Dermis microvascular lymphatic vessel endothelial cell (primary cell): Measurements from ENCODE around the gene COL5A2. TPM values are rescaled to one million over a fixed set of nuclear protein-coding genes. Genes with fewer than 3 reads are reported as not detected.

ENCODE experiments used
- DNase-seq, 2 donors: peaks; one replicate each; pipeline versions ENCODE4 v3.0.0 to v3.0.0-alpha.2; 2010; ENCODE audit warnings: low read depth in 2 of 2
- total RNA-seq: library from RNA; depleted of rRNA; stranded (reverse); fragments of >200 nt; gene quantifications from 2 replicates; pipeline ENCODE4 v1.2.1, GENCODE V29; 2014

The COL5A2 gene
- total RNA-seq, 1 donor from 2014 or later, result 37.6 TPM

- DNase-seq, result no peak
Measured at GRCh38 chr2:189147989-189148388, 31.6 kb downstream of the COL5A2 start.

- no peak for DNase-seq
Measured at GRCh38 chr2:189147361-189147760, 32.2 kb downstream of the COL5A2 start.

DNA sequence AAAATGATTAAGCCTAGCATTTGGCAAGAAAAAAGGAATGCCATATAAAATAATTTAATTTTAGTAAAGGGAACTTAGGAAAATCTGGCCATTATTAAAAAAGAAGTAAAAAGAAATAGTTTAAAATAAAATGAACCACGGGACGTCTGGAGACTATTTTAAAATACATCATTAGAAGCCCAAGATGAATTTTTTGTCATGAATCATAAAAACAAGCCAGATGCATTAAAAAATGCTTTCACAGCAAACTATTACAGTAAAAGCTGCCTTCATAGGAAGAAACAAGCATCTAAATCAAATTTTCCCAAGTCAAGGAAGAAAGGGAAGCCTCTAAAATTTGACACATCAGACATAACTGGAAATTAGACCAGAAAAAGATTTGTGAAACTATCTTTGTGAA, 33.0 kb downstream of the COL5A2 start:
- DNase-seq, result no peak

- DNase-seq, result no peak
Measured at GRCh38 chr2:189144700-189145211, 34.8 kb downstream of the COL5A2 start.

GRCh38 chr2:189143925-189144324, 35.6 kb downstream of the COL5A2 start:
- no peak for DNase-seq

DNA sequence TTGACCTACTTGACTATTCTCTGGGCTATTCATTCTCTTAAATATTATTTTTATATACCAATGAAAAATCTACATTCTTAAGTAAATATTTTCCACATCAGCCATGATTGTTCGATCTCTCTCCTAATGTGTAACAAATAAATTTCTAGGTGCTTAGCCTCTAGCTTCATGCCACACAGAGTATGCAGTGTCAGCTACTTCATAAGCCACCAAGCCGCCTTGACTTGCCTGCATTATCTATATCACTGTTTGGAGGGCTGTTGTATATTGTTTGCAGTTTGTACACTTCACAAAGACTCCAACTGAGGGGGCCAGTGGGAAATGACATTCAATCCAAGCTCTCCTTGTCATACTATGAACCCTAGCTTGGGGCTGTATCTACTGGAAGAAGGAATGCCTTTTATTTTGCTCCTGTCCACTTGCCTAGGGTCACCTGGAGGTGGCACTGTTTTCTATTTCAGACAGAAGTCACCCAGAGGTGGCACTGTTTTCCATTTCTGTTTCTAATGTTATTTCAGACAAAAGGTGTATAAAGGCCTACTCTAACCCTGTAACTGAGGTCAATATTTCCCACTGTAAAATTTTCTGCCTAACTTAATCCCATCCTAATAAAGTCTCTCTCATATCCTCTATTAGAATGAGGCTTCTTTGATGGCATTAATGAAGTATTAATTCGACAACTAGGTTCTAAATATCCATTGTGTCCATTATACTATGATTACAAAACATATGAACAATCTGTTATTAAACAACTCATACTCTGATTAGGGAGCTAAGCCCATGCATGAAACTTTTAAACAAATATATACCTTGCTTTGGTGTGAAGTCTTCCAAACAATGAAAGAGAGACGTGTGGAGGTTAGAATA, 36.4 kb downstream of the COL5A2 start:
- DNase-seq, result peak; percentile 59 to 66

- no peak for DNase-seq
Measured at GRCh38 chr2:189138800-189139199, 40.8 kb downstream of the COL5A2 start.

DNA sequence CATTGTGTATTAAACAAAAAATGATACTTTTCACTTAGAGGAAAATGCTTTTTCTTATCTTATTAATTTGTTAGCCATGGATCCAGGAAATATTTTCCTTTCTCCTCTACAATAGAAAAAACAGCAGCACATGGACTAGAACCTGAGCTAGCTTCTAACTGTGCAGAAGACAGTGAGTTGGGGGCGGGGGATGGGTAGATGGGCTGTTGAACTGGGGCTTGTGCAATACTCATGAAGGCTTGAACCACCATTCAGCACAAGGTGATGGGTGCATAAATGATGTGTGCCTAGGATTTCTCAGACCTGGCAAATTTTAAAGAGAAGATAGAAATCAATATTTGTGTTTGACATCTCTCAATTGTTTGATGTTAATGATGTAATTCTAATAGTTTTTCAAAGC, 42.0 kb downstream of the COL5A2 start:
- DNase-seq, result no peak

GRCh38 chr2:189134485-189134884, 45.1 kb downstream of the COL5A2 start:
- DNase-seq, result peak; percentile 10 to 20

DNA sequence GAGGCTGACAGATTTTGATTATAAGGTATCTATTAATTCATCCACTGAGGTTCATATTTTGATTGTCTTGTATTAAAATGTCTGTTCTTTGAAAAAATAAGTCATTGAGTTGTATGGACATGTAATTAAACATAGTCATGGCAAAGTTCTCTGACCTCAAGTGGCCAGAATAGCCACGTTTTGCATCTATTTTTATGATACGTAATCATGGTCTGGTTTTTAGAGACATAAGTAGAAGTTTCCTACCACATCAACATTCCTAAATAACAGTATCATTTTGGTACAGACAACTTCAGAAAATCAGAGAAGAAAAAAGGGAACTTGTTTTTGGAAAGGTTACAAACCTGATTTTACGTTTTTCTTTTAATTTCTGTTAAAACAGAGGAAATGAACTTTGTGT, 47.6 kb downstream of the COL5A2 start:
- DNase-seq, result no peak

GRCh38 chr2:189129971-189130370, 49.6 kb downstream of the COL5A2 start:
- no peak for DNase-seq

GRCh38 chr2:189128970-189129369, 50.6 kb downstream of the COL5A2 start:
- no peak for DNase-seq

DNA sequence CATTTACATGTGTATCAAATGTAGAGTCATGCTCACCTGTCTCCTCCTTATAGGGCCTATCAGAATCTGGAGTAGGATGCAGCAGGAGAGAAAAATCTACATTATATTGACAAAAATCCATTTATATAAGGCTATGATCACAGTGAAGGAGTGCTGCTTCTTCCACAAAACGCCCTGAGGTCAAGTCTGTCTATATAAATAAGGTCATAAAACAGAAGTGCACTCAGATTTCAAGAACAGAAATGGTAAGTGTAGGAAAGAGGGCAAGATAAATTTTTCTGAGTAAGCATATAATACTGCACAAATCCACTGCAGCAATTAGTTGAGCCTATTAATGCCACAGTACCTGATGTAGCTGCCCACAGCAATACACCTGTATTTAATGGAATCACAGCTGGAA, 51.8 kb downstream of the COL5A2 start:
- no peak for DNase-seq

GRCh38 chr2:189125195-189125594, 54.4 kb downstream of the COL5A2 start:
- DNase-seq, result no peak

- peak in 1 of 2 donors; percentile 46 for DNase-seq
Measured at GRCh38 chr2:189124175-189124574, 55.4 kb downstream of the COL5A2 start.

DNA sequence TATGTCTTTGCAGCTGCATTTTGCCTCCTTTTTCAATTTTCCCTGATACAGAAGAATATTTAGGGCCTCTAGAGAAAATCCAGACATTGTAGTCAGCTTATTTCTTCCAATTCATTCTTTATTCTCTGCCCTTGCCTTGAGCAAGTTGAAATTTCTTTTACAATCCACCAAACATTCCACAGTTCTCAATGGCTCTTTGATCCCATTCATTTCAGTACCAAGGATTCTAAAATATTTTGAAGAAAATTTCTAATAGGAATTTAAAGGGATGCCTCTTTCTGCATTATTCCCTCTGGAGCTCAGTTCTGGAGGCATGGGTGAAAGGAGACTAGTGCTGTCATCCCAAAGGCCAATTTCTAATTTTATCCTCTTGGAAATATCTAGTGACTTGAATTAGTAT, 61.2 kb downstream of the COL5A2 start:
- DNase-seq, result no peak

GRCh38 chr2:189116979-189117378, 62.6 kb downstream of the COL5A2 start:
- DNase-seq, result no peak

DNA sequence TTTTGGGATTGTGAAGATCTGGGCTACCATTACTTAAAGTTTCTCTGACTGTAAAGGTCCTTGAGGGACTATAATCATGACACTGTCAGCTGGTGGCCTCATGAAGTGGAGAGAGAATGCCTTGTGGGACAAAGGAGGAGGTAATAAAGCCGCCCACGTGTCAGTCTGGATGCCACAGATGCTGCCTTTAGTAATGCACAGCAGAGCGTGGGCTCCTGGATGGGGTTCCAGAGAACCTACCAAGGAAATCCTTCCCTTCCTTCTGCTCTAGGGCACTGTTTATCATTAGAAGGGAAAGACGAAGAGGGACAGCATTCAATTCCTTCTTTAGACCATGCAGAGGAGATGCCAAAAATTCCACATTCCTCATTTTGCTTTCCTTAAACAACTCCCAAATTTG, 63.5 kb downstream of the COL5A2 start:
- no peak for DNase-seq

- DNase-seq, result peak in 1 of 2 donors; percentile 42
Measured at GRCh38 chr2:189115126-189115525, 64.4 kb downstream of the COL5A2 start.

- no peak for DNase-seq
Measured at GRCh38 chr2:189113963-189114362, 65.6 kb downstream of the COL5A2 start.

- DNase-seq, result no peak
Measured at GRCh38 chr2:189111063-189111715, 68.4 kb downstream of the COL5A2 start.

GRCh38 chr2:189109921-189110397, 69.6 kb downstream of the COL5A2 start:
- DNase-seq, result no peak

- peak; percentile 20 to 25 for DNase-seq
Measured at GRCh38 chr2:189104934-189105333, 74.6 kb downstream of the COL5A2 start.
